Parathyroid adenoma (tissue), 2 donors: Measurements from ENCODE around the gene GPC1.

Experiments
- H2AFZ ChIP-seq: fragments of 300-600 bp; sonication (generic); one replicate; pipeline ENCODE4 v1.7.0; 2017; ENCODE audit warnings: antibody characterized with exemption, mild to moderate bottlenecking
- H3K27ac ChIP-seq: fragments of 300-600 bp; sonication (generic); one replicate; pipeline ENCODE4 v1.7.0; 2017
- H3K27me3 ChIP-seq: fragments of 300-600 bp; sonication (generic); one replicate; pipeline ENCODE4 v1.7.0; 2017; ENCODE audit warnings: low read length; ENCODE audit not compliant: control insufficient read depth, insufficient read depth
- H3K36me3 ChIP-seq: fragments of 300-600 bp; sonication (generic); one replicate; pipeline ENCODE4 v1.7.0; 2017; ENCODE audit warnings: low read length; ENCODE audit not compliant: control insufficient read depth, insufficient read depth
- H3K4me1 ChIP-seq: fragments of 300-600 bp; sonication (generic); one replicate; pipeline ENCODE4 v1.7.0; 2017; ENCODE audit warnings: control low read depth
- H3K4me2 ChIP-seq: fragments of 300-600 bp; sonication (generic); one replicate; pipeline ENCODE4 v1.7.0; 2017; ENCODE audit warnings: low read length
- H3K4me3 ChIP-seq: fragments of 300-600 bp; sonication (generic); one replicate; pipeline ENCODE4 v1.7.0; 2017; ENCODE audit warnings: low read depth, low read length
- H3K79me2 ChIP-seq: fragments of 300-600 bp; sonication (generic); one replicate; pipeline ENCODE4 v1.7.0; 2017; ENCODE audit warnings: control low read depth
- H3K9ac ChIP-seq: fragments of 300-600 bp; sonication (generic); one replicate; pipeline ENCODE4 v1.7.0; 2017; ENCODE audit warnings: mild to moderate bottlenecking
- H3K9me3 ChIP-seq: fragments of 300-600 bp; sonication (generic); one replicate; pipeline ENCODE4 v1.7.0; 2017; ENCODE audit warnings: low read length; ENCODE audit not compliant: control insufficient read depth
- CTCF ChIP-seq: fragments of 300-600 bp; sonication (generic); IDR thresholded peaks from one replicate; pipeline ENCODE4 v1.7.0; 2017; ENCODE audit warnings: antibody characterized with exemption, mild to moderate bottlenecking
- donor health status: primary hyperparathyroidism.

GPC1 gene

GRCh38 chr2:240410808-240411207 lies 24.7 kb upstream of the GPC1 start:
- Histone ChIP-seq H3K9ac (no peak overlapping the region), H3K4me1 (no peaks in the 10 kb centered on the region), H3K79me2 (no peaks in the 10 kb centered on the region), H3K27me3 (no peaks in the 10 kb centered on the region), H3K27ac (no peak overlapping the region), H3K4me3 (no peak overlapping the region), H3K36me3 (no peaks in the 10 kb centered on the region), H3K9me3 (no peaks in the 10 kb centered on the region), H3K4me2 (no peak overlapping the region), H2AFZ (no peak overlapping the region)
- no peak for TF ChIP-seq CTCF

- Histone ChIP-seq H2AFZ (no peak overlapping the region), H3K36me3 (no peaks in the 10 kb centered on the region), H3K4me1 (no peaks in the 10 kb centered on the region), H3K9me3 (no peaks in the 10 kb centered on the region), H3K27ac (no peak overlapping the region), H3K4me2 (no peak overlapping the region), H3K27me3 (no peaks in the 10 kb centered on the region), H3K79me2 (no peaks in the 10 kb centered on the region), H3K4me3 (no peak overlapping the region), H3K9ac (no peak overlapping the region)
- TF ChIP-seq CTCF: no peak
Observed at GRCh38 chr2:240411261-240412160, 24.0 kb upstream of the GPC1 start.

- H3K9me3 ChIP-seq: no peaks in the 10 kb centered on the region
- H3K9ac ChIP-seq: no peak overlapping the region
- H3K4me1 ChIP-seq: no peaks in the 10 kb centered on the region
- no peaks in the 10 kb centered on the region for H3K79me2 ChIP-seq
- H3K27me3 ChIP-seq: no peaks in the 10 kb centered on the region
- H3K36me3 ChIP-seq: no peaks in the 10 kb centered on the region
- no peak for TF ChIP-seq CTCF
- H3K4me3 ChIP-seq: no peak overlapping the region
- H2AFZ ChIP-seq: no peak overlapping the region
- H3K27ac ChIP-seq: no peak overlapping the region
- no peak overlapping the region for H3K4me2 ChIP-seq
Observed at GRCh38 chr2:240412211-240412861, 23.1 kb upstream of the GPC1 start.

- no peaks in the 10 kb centered on the region for H3K9me3 ChIP-seq
- no peak for TF ChIP-seq CTCF
- H3K79me2 ChIP-seq: no peaks in the 10 kb centered on the region
- H3K27ac ChIP-seq: no peak overlapping the region
- no peak overlapping the region for H2AFZ ChIP-seq
- H3K4me1 ChIP-seq: no peaks in the 10 kb centered on the region
- H3K27me3 ChIP-seq: no peaks in the 10 kb centered on the region
- no peak overlapping the region for H3K4me3 ChIP-seq
- H3K36me3 ChIP-seq: no peaks in the 10 kb centered on the region
- H3K4me2 ChIP-seq: no peak overlapping the region
- no peak overlapping the region for H3K9ac ChIP-seq
Observed at GRCh38 chr2:240412975-240413812, 22.3 kb upstream of the GPC1 start.
